ENCODE measurements around the gene LMO3. TPM values are rescaled to one million over a fixed set of nuclear protein-coding genes. Genes with fewer than 3 reads are reported as not detected.

Gene LMO3
- total and polyA plus RNA-seq, 2 of the 8 experiments (the other 6 are each of a cell fraction or from before 2014, with no cell fraction given), result 4.7 to 16.7 TPM

- no peak for TF ChIP-seq CHD7 (IDR thresholded peaks at IDR 0.05; ENCODE audit: insufficient replicate concordance, low read length)
- TF ChIP-seq CREB1 (IDR thresholded peaks at IDR 0.05), result no peak
- TF ChIP-seq GABPA (IDR thresholded peaks at IDR 0.05; ENCODE audit: borderline replicate concordance, insufficient read depth, low read length), result no peak
- no peak for TF ChIP-seq POLR2A (IDR thresholded peaks at IDR 0.05; ENCODE audit: control extremely low read depth in 1 of 2, low read depth in 2 of 2, low read length in 2 of 2)
- no peak for TF ChIP-seq RXRA (IDR thresholded peaks at IDR 0.05; ENCODE audit: insufficient read depth, low read depth, low read length)
- TF ChIP-seq CBX5 (IDR thresholded peaks at IDR 0.05; ENCODE audit: low read depth, low read length), result no peak
- TF ChIP-seq E2F6 (IDR thresholded peaks at IDR 0.05), result no peak
- no peak for TF ChIP-seq MAX (IDR thresholded peaks at IDR 0.05)
- no peak for TF ChIP-seq SP1 (IDR thresholded peaks at IDR 0.05; ENCODE audit: low read depth, low read length)
- TF ChIP-seq CTBP2 (IDR thresholded peaks at IDR 0.05; ENCODE audit: borderline replicate concordance, insufficient read depth, insufficient read length, low read length), result no peak
- TF ChIP-seq KDM4A (IDR thresholded peaks at IDR 0.05; ENCODE audit: low read depth, low read length, severe bottlenecking), result no peak
Observed at GRCh38 chr12:16610001-16610585, 4.1 kb upstream of the LMO3 start (continued).

Data from H1 (cell line).